HCT116 (cell line): ENCODE measurements around the gene PARVB. TPM values are rescaled to one million over a fixed set of nuclear protein-coding genes. Genes with fewer than 3 reads are reported as not detected.

Experiments
- ATAC-seq: fragments of 200-7000 bp; cut with Tn5 transposase; 2 replicates; pipeline ENCODE4 v1.9.1; 2020; ENCODE audit warnings: mild to moderate bottlenecking, moderate library complexity
- BruUV-seq: library from RNA; stranded (reverse); fragments of 400-500 nt; replicated peaks from 2 replicates; lab custom pipeline; 2021; lab: Mats Ljungman, UMichigan
- CTCF ChIA-PET: fragments of 300-600 bp; sonication (Branson Sonifier 250); formaldehyde crosslinking; loops from one replicate; lab custom pipeline; 2021; ENCODE audit warnings: antibody characterized with exemption; lab: Charles Lee
- POLR2A ChIA-PET: fragments of 300-600, 350-600 bp; sonication (Branson Sonifier 250); formaldehyde crosslinking; loops from one replicate; lab custom pipeline; 2021; ENCODE audit warnings: antibody characterized with exemption; lab: Charles Lee
- RAD21 ChIA-PET, 2 experiments: fragments of 300-600 bp; sonication (Branson Sonifier 250); formaldehyde crosslinking; loops; one replicate each; lab custom pipeline; 2023; ENCODE audit warnings: low total read pairs in 2 of 2; ENCODE audit not compliant: uncharacterized antibody in 2 of 2, unreplicated experiment in 2 of 2, low non-redundant PET in 1 of 2; lab: Charles Lee
- DNase-seq: peaks from one replicate; pipeline ENCODE4 v3.0.0-alpha.2; 2010; ENCODE audit warnings: low read depth, low spot score
- H2AFZ ChIP-seq: fragments of 200-600 bp; shearing (Covaris generic), sonication (generic); 2 replicates; pipeline ENCODE4 v1.6.1; 2017; ENCODE audit warnings: low read depth, mixed run types, mixed read lengths, antibody characterized with exemption, low read length; ENCODE audit not compliant: poor library complexity, severe bottlenecking
- H3K27ac ChIP-seq: 2 replicates; pipeline ENCODE4 v1.5.1; 2012; ENCODE audit warnings: low read depth, low read length
- H3K27me3 ChIP-seq: fragments of 200-600 bp; sonication (generic); 2 replicates; pipeline ENCODE4 v1.6.1; 2016; ENCODE audit warnings: mixed run types, low read length, mixed read lengths; ENCODE audit not compliant: insufficient read depth
- H3K36me3 ChIP-seq, 2 experiments: fragments of 200-500 bp in 1 of 2; fragments of 200-600 bp in 1 of 2; sonication (Bioruptor generic) in 1 of 2; sonication (generic) in 1 of 2; 2 replicates each; pipeline versions ENCODE4 v1.5.1 to v1.6.1; 2014 to 2016; ENCODE audit warnings: low read length in 2 of 2, inconsistent platforms in 1 of 2, mixed read lengths in 1 of 2, mixed run types in 1 of 2; ENCODE audit not compliant: insufficient read depth in 2 of 2, control insufficient read depth in 1 of 2
- H3K4me1 ChIP-seq, 2 experiments: fragments of 200-600 bp in 1 of 2; sonication (generic) in 1 of 2; 2 replicates each; pipeline versions ENCODE4 v1.5.1 to v1.6.1; 2012 to 2017; ENCODE audit warnings: low read length in 2 of 2, inconsistent platforms in 1 of 2, mild to moderate bottlenecking in 1 of 2, mixed read lengths in 1 of 2, mixed run types in 1 of 2, moderate library complexity in 1 of 2; ENCODE audit not compliant: insufficient read depth in 2 of 2, control insufficient read depth in 1 of 2
- H3K4me2 ChIP-seq: fragments of 200-600 bp; sonication (generic); 2 replicates; pipeline ENCODE4 v1.6.1; 2017; ENCODE audit warnings: mixed run types, low read length, mixed read lengths
- H3K4me3 ChIP-seq, 2 experiments: fragments of 200-600 bp in 1 of 2; sonication (generic) in 1 of 2; replicated peaks in 1 of 2; 2 replicates each; pipeline ENCODE4 v1.5.1; 2011 to 2016; ENCODE audit warnings: low read length in 2 of 2, control low read depth in 1 of 2, low read depth in 1 of 2, mild to moderate bottlenecking in 1 of 2, mixed read lengths in 1 of 2, mixed run types in 1 of 2
- H3K79me2 ChIP-seq: fragments of 200-600 bp; sonication (generic); 2 replicates; pipeline ENCODE4 v1.6.1; 2017; ENCODE audit warnings: mild to moderate bottlenecking, mixed run types, low read length, moderate library complexity, mixed read lengths; ENCODE audit not compliant: insufficient read depth
- H3K9ac ChIP-seq: fragments of 200-600 bp; sonication (generic); 2 replicates; pipeline ENCODE4 v1.6.1; 2016; ENCODE audit warnings: low read length, mixed read lengths
- H3K9me2 ChIP-seq: fragments of 200-600 bp; sonication (generic), shearing (Covaris generic); 2 replicates; pipeline ENCODE4 v1.6.1; 2017; ENCODE audit warnings: mixed run types, mild to moderate bottlenecking, moderate library complexity; ENCODE audit not compliant: insufficient read depth
- H3K9me3 ChIP-seq, 2 experiments: fragments of 200-500 bp in 1 of 2; fragments of 200-600 bp in 1 of 2; sonication (Bioruptor generic) in 1 of 2; sonication (generic) in 1 of 2; 2 replicates each; pipeline ENCODE4 v1.6.1; 2014 to 2017; ENCODE audit warnings: low read length in 2 of 2, mixed read lengths in 2 of 2, inconsistent platforms in 1 of 2, low read depth in 1 of 2, mild to moderate bottlenecking in 1 of 2, mixed run types in 1 of 2, moderate library complexity in 1 of 2; ENCODE audit not compliant: control insufficient read depth in 1 of 2, insufficient read depth in 1 of 2
- H4K20me1 ChIP-seq: fragments of 200-600 bp; sonication (generic), shearing (Covaris generic); 2 replicates; pipeline ENCODE4 v1.6.1; 2017; ENCODE audit warnings: mixed run types, mild to moderate bottlenecking, moderate library complexity; ENCODE audit not compliant: insufficient read depth
- CBX3 ChIP-seq: IDR thresholded peaks from 2 replicates; pipeline ENCODE4 v1.6.1; 2012; ENCODE audit warnings: low read depth
- CEBPB ChIP-seq: IDR thresholded peaks from 2 replicates; pipeline ENCODE4 v1.6.1; 2012; ENCODE audit warnings: low read depth
- EGR1 ChIP-seq: IDR thresholded peaks from 2 replicates; pipeline ENCODE4 v1.6.1; 2012; ENCODE audit warnings: low read depth
- ELF1 ChIP-seq: IDR thresholded peaks from 2 replicates; pipeline ENCODE4 v1.6.1; 2012; ENCODE audit warnings: low read depth, borderline replicate concordance
- EZH2 ChIP-seq: fragments of 200-600 bp; sonication (generic); IDR thresholded peaks from 2 replicates; pipeline ENCODE4 v1.6.1; 2017; ENCODE audit warnings: antibody characterized with exemption, mixed run types
- EZH2phosphoT487 ChIP-seq: fragments of 200-600 bp; IDR thresholded peaks from 2 replicates; pipeline ENCODE4 v1.6.1; 2018; ENCODE audit warnings: antibody characterized with exemption, borderline replicate concordance
- FOSL1 ChIP-seq: IDR thresholded peaks from 2 replicates; pipeline ENCODE4 v1.6.1; 2012; ENCODE audit warnings: low read depth
- JUND ChIP-seq: IDR thresholded peaks from 2 replicates; pipeline ENCODE4 v1.6.1; 2012
- POLR2A ChIP-seq: IDR thresholded peaks from 2 replicates; pipeline ENCODE4 v1.7.0; 2011; ENCODE audit warnings: borderline replicate concordance; ENCODE audit not compliant: insufficient read depth, insufficient read length; ENCODE audit errors: extremely low read depth
- POLR2AphosphoS5 ChIP-seq: IDR thresholded peaks from 2 replicates; pipeline ENCODE4 v1.6.1; 2011; ENCODE audit warnings: mild to moderate bottlenecking, low read depth, low read length, moderate library complexity
- SIN3A ChIP-seq: IDR thresholded peaks from 2 replicates; pipeline ENCODE4 v1.6.1; 2012; ENCODE audit warnings: low read depth
- SP1 ChIP-seq: IDR thresholded peaks from 2 replicates; pipeline ENCODE4 v1.6.1; 2012; ENCODE audit warnings: low read depth
- SRF ChIP-seq: IDR thresholded peaks from 2 replicates; pipeline ENCODE4 v1.6.1; 2012; ENCODE audit warnings: low read depth
- ZNF274 ChIP-seq: fragments of 200-500 bp; sonication (Bioruptor generic); IDR thresholded peaks from 2 replicates; pipeline ENCODE4 v1.6.1; 2014; ENCODE audit warnings: mild to moderate bottlenecking, low read depth, low read length, inconsistent platforms
- intact Hi-C: fragments of 100-400 bp; cut with micrococcal nuclease; formaldehyde crosslinking; loops from 2 replicates; pipeline ENCODE4 v1.10.0; 2022
- total RNA-seq: library from RNA; stranded (reverse); gene quantifications from one replicate; pipeline ENCODE4 v1.2.1, GENCODE V29; 2021; ENCODE audit not compliant: unreplicated experiment
- TF ChIP-seq, protein P1 (sequence below), 3 experiments: fragments of 200-600 bp in 1 of 3; sonication (generic) in 1 of 3; IDR thresholded peaks in 2 of 3; conservative IDR thresholded peaks in 1 of 3; 2 replicates each; pipeline ENCODE4 v1.5.1; 2012 to 2017; ENCODE audit warnings: low read depth in 2 of 3, low read length in 2 of 3, antibody characterized with exemption in 1 of 3, borderline replicate concordance in 1 of 3, control low read depth in 1 of 3, mild to moderate bottlenecking in 1 of 3, mixed read lengths in 1 of 3, mixed run types in 1 of 3, moderate library complexity in 1 of 3; ENCODE audit not compliant: insufficient read depth in 1 of 3
- TF ChIP-seq, protein P2 (sequence below): IDR thresholded peaks from 2 replicates; pipeline ENCODE4 v1.6.1; 2012
- TF ChIP-seq, protein P3 (sequence below): IDR thresholded peaks from 2 replicates; pipeline ENCODE4 v1.6.1; 2012
- TF ChIP-seq, protein P4 (sequence below): IDR thresholded peaks from 2 replicates; pipeline ENCODE4 v1.6.1; 2012; ENCODE audit warnings: low read depth
- TF ChIP-seq, protein P5 (sequence below): IDR thresholded peaks from 2 replicates; pipeline ENCODE4 v1.6.1; 2011; ENCODE audit warnings: mild to moderate bottlenecking, low read length, moderate library complexity; ENCODE audit not compliant: insufficient replicate concordance; ENCODE audit errors: extremely low read depth

The PARVB gene
- total RNA-seq, 1 experiment from 2014 or later = 21.4 TPM

DNA sequence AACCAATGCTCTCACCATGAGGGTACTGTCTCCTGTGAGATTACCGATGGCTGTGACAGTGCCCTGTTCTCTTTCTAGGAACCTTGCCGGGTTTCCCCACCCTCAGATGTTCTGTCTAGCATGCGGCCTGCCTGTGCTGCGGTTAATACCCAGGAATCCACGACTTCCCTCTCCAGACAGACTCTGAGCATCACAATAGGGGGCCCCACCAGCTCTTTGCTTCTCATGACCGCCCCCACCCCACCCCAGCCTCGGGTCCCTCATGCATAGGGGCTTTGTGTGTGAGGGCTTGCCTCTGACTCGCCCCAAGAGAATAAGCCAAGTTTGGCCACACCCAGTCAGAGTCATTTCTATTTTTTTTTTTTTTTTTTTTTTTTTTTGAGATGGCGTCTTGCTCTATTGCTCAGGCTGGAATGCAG, 166.9 kb downstream of the PARVB start:
- Histone ChIP-seq H3K9me2 (no peaks in the 10 kb centered on the region), H3K9ac (no peak overlapping the region), H3K4me1 (peaks cover 4 to 16% of the 10 kb centered on the region in 2 experiments; a peak in 3 of 4 replicates), H3K4me2 (no peak overlapping the region), H3K9me3 (no peaks in the 10 kb centered on the region), H3K36me3 (no peaks in the 10 kb centered on the region), H3K27me3 (peaks cover 26% of the 10 kb centered on the region), H3K4me3 (no peak overlapping the region), H3K79me2 (no peaks in the 10 kb centered on the region), H3K27ac (no peak overlapping the region), H2AFZ (no peak overlapping the region), H4K20me1 (no peaks in the 10 kb centered on the region)
- ChIA-PET POLR2A (no interaction called here), RAD21 (no interaction called here), CTCF (no interaction called here)
- intact Hi-C loops = no loop called here
- ATAC-seq (no peak), DNase-seq (no peak)
- no peak for TF ChIP-seq SRF
- TF ChIP-seq, protein P1, sequence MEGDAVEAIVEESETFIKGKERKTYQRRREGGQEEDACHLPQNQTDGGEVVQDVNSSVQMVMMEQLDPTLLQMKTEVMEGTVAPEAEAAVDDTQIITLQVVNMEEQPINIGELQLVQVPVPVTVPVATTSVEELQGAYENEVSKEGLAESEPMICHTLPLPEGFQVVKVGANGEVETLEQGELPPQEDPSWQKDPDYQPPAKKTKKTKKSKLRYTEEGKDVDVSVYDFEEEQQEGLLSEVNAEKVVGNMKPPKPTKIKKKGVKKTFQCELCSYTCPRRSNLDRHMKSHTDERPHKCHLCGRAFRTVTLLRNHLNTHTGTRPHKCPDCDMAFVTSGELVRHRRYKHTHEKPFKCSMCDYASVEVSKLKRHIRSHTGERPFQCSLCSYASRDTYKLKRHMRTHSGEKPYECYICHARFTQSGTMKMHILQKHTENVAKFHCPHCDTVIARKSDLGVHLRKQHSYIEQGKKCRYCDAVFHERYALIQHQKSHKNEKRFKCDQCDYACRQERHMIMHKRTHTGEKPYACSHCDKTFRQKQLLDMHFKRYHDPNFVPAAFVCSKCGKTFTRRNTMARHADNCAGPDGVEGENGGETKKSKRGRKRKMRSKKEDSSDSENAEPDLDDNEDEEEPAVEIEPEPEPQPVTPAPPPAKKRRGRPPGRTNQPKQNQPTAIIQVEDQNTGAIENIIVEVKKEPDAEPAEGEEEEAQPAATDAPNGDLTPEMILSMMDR (IDR thresholded peaks at IDR 0.05 in 2 of 3, conservative IDR thresholded peaks at IDR 0.05 in 1 of 3; ENCODE audit: borderline replicate concordance in 1 of 3, insufficient read depth in 1 of 3, low read depth in 2 of 3, low read length in 2 of 3) = no peak
- no peak for TF ChIP-seq CBX3
- no peak for TF ChIP-seq POLR2A
- TF ChIP-seq, protein P2, sequence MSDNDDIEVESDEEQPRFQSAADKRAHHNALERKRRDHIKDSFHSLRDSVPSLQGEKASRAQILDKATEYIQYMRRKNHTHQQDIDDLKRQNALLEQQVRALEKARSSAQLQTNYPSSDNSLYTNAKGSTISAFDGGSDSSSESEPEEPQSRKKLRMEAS = no peak
- no peak for TF ChIP-seq ZNF274
- TF ChIP-seq, protein P3, sequence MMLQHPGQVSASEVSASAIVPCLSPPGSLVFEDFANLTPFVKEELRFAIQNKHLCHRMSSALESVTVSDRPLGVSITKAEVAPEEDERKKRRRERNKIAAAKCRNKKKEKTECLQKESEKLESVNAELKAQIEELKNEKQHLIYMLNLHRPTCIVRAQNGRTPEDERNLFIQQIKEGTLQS = no peak
- TF ChIP-seq EZH2phosphoT487 = no peak
- TF ChIP-seq, protein P4, sequence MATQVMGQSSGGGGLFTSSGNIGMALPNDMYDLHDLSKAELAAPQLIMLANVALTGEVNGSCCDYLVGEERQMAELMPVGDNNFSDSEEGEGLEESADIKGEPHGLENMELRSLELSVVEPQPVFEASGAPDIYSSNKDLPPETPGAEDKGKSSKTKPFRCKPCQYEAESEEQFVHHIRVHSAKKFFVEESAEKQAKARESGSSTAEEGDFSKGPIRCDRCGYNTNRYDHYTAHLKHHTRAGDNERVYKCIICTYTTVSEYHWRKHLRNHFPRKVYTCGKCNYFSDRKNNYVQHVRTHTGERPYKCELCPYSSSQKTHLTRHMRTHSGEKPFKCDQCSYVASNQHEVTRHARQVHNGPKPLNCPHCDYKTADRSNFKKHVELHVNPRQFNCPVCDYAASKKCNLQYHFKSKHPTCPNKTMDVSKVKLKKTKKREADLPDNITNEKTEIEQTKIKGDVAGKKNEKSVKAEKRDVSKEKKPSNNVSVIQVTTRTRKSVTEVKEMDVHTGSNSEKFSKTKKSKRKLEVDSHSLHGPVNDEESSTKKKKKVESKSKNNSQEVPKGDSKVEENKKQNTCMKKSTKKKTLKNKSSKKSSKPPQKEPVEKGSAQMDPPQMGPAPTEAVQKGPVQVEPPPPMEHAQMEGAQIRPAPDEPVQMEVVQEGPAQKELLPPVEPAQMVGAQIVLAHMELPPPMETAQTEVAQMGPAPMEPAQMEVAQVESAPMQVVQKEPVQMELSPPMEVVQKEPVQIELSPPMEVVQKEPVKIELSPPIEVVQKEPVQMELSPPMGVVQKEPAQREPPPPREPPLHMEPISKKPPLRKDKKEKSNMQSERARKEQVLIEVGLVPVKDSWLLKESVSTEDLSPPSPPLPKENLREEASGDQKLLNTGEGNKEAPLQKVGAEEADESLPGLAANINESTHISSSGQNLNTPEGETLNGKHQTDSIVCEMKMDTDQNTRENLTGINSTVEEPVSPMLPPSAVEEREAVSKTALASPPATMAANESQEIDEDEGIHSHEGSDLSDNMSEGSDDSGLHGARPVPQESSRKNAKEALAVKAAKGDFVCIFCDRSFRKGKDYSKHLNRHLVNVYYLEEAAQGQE = no peak
- TF ChIP-seq FOSL1 = no peak
- TF ChIP-seq, protein P5, sequence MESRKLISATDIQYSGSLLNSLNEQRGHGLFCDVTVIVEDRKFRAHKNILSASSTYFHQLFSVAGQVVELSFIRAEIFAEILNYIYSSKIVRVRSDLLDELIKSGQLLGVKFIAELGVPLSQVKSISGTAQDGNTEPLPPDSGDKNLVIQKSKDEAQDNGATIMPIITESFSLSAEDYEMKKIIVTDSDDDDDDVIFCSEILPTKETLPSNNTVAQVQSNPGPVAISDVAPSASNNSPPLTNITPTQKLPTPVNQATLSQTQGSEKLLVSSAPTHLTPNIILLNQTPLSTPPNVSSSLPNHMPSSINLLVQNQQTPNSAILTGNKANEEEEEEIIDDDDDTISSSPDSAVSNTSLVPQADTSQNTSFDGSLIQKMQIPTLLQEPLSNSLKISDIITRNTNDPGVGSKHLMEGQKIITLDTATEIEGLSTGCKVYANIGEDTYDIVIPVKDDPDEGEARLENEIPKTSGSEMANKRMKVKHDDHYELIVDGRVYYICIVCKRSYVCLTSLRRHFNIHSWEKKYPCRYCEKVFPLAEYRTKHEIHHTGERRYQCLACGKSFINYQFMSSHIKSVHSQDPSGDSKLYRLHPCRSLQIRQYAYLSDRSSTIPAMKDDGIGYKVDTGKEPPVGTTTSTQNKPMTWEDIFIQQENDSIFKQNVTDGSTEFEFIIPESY = no peak
- TF ChIP-seq EZH2 = no peak
- no peak for TF ChIP-seq EGR1
- TF ChIP-seq SP1 = no peak
- TF ChIP-seq ELF1 = no peak
- no peak for TF ChIP-seq CEBPB
- no peak for TF ChIP-seq JUND
- TF ChIP-seq SIN3A = no peak
- no peak for TF ChIP-seq POLR2AphosphoS5
- no TSS peak for BruUV-seq
